IPS DF 4.7 (cell line): ENCODE data around the gene DCDC2C.
A peak's percentile ranks its signal among the peaks of the same experiment; 100 is the strongest.

Experiments used
- DNase-seq: peaks from one replicate; pipeline ENCODE4 v3.0.0-alpha.2; 2013; ENCODE audit warnings: low spot score; ENCODE audit errors: extremely low read depth

The DCDC2C gene

GRCh38 chr2:3770724-3771415 lies 67.5 kb downstream of the DCDC2C start:
- no peak for DNase-seq

GRCh38 chr2:3771576-3771975 lies 68.2 kb downstream of the DCDC2C start:
- no peak for DNase-seq

GRCh38 chr2:3774336-3774735 lies 71.0 kb downstream of the DCDC2C start:
- no peak for DNase-seq

GRCh38 chr2:3776311-3776710 lies 72.9 kb downstream of the DCDC2C start:
- no peak for DNase-seq

GRCh38 chr2:3777966-3778365 lies 74.6 kb downstream of the DCDC2C start:
- DNase-seq: no peak

- DNase-seq: no peak
These were observed 75.6 kb downstream of the DCDC2C start for GRCh38 chr2:3778851-3779495.

- DNase-seq: no peak
These were observed 76.2 kb downstream of the DCDC2C start for GRCh38 chr2:3779496-3780049.

GRCh38 chr2:3780477-3781402 lies 77.4 kb downstream of the DCDC2C start:
- no peak for DNase-seq

GRCh38 chr2:3784731-3785130 lies 81.4 kb downstream of the DCDC2C start:
- no peak for DNase-seq

- DNase-seq: no peak
These were observed 82.0 kb downstream of the DCDC2C start for GRCh38 chr2:3785220-3785889.

GRCh38 chr2:3785890-3786273 lies 82.5 kb downstream of the DCDC2C start:
- no peak for DNase-seq

GRCh38 chr2:3787768-3788167 lies 84.4 kb downstream of the DCDC2C start:
- no peak for DNase-seq

- DNase-seq: no peak
These were observed 85.9 kb downstream of the DCDC2C start for GRCh38 chr2:3789256-3789655.

GRCh38 chr2:3793249-3793648 lies 89.9 kb downstream of the DCDC2C start:
- no peak for DNase-seq

- DNase-seq: no peak
These were observed 98.1 kb downstream of the DCDC2C start for GRCh38 chr2:3801506-3801905.

- peak; percentile 25 for DNase-seq
These were observed 102.0 kb downstream of the DCDC2C start for GRCh38 chr2:3805201-3805939.

GRCh38 chr2:3806168-3806567 lies 102.8 kb downstream of the DCDC2C start:
- no peak for DNase-seq

- DNase-seq: no peak
These were observed 103.4 kb downstream of the DCDC2C start for GRCh38 chr2:3806730-3807129.

- DNase-seq: no peak
These were observed 104.5 kb downstream of the DCDC2C start for GRCh38 chr2:3807853-3808252.

- DNase-seq: no peak
These were observed 111.4 kb downstream of the DCDC2C start for GRCh38 chr2:3814706-3815245.
